ENCODE data around the gene DIPK1C. TPM values are rescaled to one million over a fixed set of nuclear protein-coding genes. Genes with fewer than 3 reads are reported as not detected.

Gene DIPK1C
- total RNA-seq, 1 donor from 2014 or later: not detected

- no peaks in the 10 kb centered on the region for H3K4me1 ChIP-seq
- H3K4me3 ChIP-seq: no peak overlapping the region
- no peaks in the 10 kb centered on the region for H3K9me3 ChIP-seq
- H3K27ac ChIP-seq: no peak overlapping the region
- intact Hi-C loops (cut with DNase I): no loop called here
- ATAC-seq (no peak), DNase-seq (no peak)
- no peak for TF ChIP-seq CTCF (IDR thresholded peaks at IDR 0.05)
- H3K36me3 ChIP-seq: no peaks in the 10 kb centered on the region
- H3K27me3 ChIP-seq (ENCODE audit: low read depth): no peaks in the 10 kb centered on the region
These were observed 67.1 kb downstream of the DIPK1C start for GRCh38 chr18:74389991-74390390.

- ATAC-seq: no peak
- TF ChIP-seq CTCF (IDR thresholded peaks at IDR 0.05): no peak
- Histone ChIP-seq H3K4me1 (no peaks in the 10 kb centered on the region), H3K36me3 (no peaks in the 10 kb centered on the region), H3K27me3 (ENCODE audit: low read depth) (no peaks in the 10 kb centered on the region), H3K27ac (no peak overlapping the region), H3K4me3 (no peak overlapping the region), H3K9me3 (no peaks in the 10 kb centered on the region)
- no peak for DNase-seq
- intact Hi-C loops (cut with DNase I): no loop called here
These were observed 67.8 kb downstream of the DIPK1C start for GRCh38 chr18:74389171-74389927.

- intact Hi-C loops (cut with DNase I): no loop called here
- H3K4me3 ChIP-seq: no peak overlapping the region
- no peak for DNase-seq
- H3K9me3 ChIP-seq: no peaks in the 10 kb centered on the region
- no peaks in the 10 kb centered on the region for H3K4me1 ChIP-seq
- TF ChIP-seq CTCF (IDR thresholded peaks at IDR 0.05): no peak
- H3K27me3 ChIP-seq (ENCODE audit: low read depth): no peaks in the 10 kb centered on the region
- H3K36me3 ChIP-seq: no peaks in the 10 kb centered on the region
- no peak for ATAC-seq
- H3K27ac ChIP-seq: no peak overlapping the region
These were observed 68.9 kb downstream of the DIPK1C start for GRCh38 chr18:74388227-74388626.

GRCh38 chr18:74387383-74387782, 69.7 kb downstream of the DIPK1C start:
- DNase-seq (no peak), ATAC-seq (no peak)
- intact Hi-C loops (cut with DNase I): no loop called here
- Histone ChIP-seq H3K36me3 (no peaks in the 10 kb centered on the region), H3K4me3 (no peak overlapping the region), H3K9me3 (no peaks in the 10 kb centered on the region), H3K27ac (no peak overlapping the region), H3K4me1 (no peaks in the 10 kb centered on the region), H3K27me3 (ENCODE audit: low read depth) (no peaks in the 10 kb centered on the region)
- no peak for TF ChIP-seq CTCF (IDR thresholded peaks at IDR 0.05)

Other genes with a start within 250 kb of the DIPK1C start
- 458 TPM for gene CYB5A, start 165.3 kb downstream of the DIPK1C start, total RNA-seq
- 0.65 TPM for gene C18orf63, start 141.5 kb downstream of the DIPK1C start, total RNA-seq
- gene CNDP2, start 39.1 kb upstream of the DIPK1C start, total RNA-seq: 237 TPM
- gene CNDP1, start 77.2 kb upstream of the DIPK1C start, total RNA-seq: not detected
- 16.1 TPM for gene ZNF407, start 140.6 kb upstream of the DIPK1C start, total RNA-seq

All from lower lobe of right lung (tissue), 2 donors.